Testis (tissue), 3 donors: Measurements from ENCODE around the gene SRGAP2B. TPM values are rescaled to one million over a fixed set of nuclear protein-coding genes. Genes with fewer than 3 reads are reported as not detected.
"Not testable (repeated sequence)": the region's sequence is repeated elsewhere in the genome, so short reads cannot be mapped to it uniquely, and the experiment has no call there.

ENCODE experiments used
- DNase-seq: peaks from one replicate; pipeline ENCODE4 v3.0.0-alpha.2; 2019
- H3K27ac ChIP-seq, 2 donors: fragments of 200-600 bp; sonication (generic); one replicate each; pipeline ENCODE4 v1.5.1; 2019
- H3K27me3 ChIP-seq: fragments of 200-600 bp; sonication (generic); one replicate; pipeline ENCODE4 v1.5.1; 2019
- H3K36me3 ChIP-seq: fragments of 200-600 bp; sonication (generic); one replicate; pipeline ENCODE4 v1.5.1; 2017; ENCODE audit warnings: low read depth; ENCODE audit errors: missing control alignments
- H3K4me1 ChIP-seq: fragments of 200-600 bp; sonication (generic); one replicate; pipeline ENCODE4 v1.5.1; 2019
- H3K4me3 ChIP-seq, 2 donors: fragments of 200-600 bp; sonication (generic); one replicate each; pipeline ENCODE4 v1.5.1; 2017 to 2019
- H3K9me3 ChIP-seq: fragments of 200-600 bp; sonication (generic); one replicate; pipeline ENCODE4 v1.5.1; 2017
- WGBS, 2 donors: methylation state at CpG; one replicate each; pipeline ENCODE4 v1.1.5; 2018; 5-methylcytosine and 5-hydroxymethylcytosine counted together
- intact Hi-C: fragments of 100-400 bp; cut with DNase I; formaldehyde crosslinking; loops from one replicate; pipeline ENCODE4 v1.15.1; 2023; ENCODE audit warnings: low total_unique reads
- polyA plus RNA-seq: library from polyadenylated mRNA; stranded (reverse); fragments of 350-450 nt; fragmentation: Illumina TruSeq; extraction: RNeasy Lipid Tissue Mini Kit (QIAGEN cat#74804); gene quantifications from one replicate; pipeline ENCODE4 v1.2.3, GENCODE V29; 2014; ENCODE audit warnings: low read depth, low replicate concordance; ENCODE audit not compliant: insufficient read depth
- total RNA-seq, 2 donors: library from RNA; depleted of rRNA; stranded (reverse); fragments of >200 nt; gene quantifications; one replicate each; pipeline ENCODE4 v1.2.3, GENCODE V29; 2016

Gene SRGAP2B
- total and polyA plus RNA-seq, 3 donors from 2014 or later = 9.8 to 12.9 (median 11.7) TPM

DNA sequence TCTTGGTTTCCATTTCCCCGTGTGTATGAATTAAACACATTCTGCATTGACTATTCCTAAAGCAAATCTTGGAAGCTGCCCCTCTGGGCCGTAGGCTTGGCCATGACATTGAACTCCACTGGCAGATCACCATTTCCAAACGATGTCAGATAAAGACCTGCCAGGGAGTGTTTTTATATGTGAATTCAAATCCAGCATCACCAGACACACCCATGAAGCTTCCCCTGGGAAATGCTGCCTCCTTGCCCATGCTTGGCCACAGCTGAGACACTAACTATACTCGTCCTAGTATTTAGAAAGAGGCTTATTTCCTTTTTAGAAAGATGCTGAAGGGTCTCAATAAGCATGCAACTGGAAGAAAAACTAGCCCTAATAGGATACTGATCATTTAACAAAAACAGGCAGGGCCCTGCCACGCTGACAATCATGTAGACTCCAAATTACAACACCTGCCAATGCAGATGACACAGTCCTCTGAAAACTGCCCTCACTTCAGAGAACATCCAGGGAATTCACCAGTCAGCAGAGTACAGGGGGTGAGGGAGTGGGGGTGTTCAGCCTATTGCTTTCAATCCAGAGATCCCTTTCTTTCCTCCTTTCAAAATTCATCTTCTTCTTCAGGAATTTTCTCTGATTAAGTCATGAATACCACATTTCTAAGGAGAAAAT is 94.9 kb downstream of the SRGAP2B start:
- H3K4me3 ChIP-seq, H3K36me3 ChIP-seq, H3K27me3 ChIP-seq, H3K4me1 ChIP-seq, H3K27ac ChIP-seq, intact Hi-C loops, DNase-seq, H3K9me3 ChIP-seq: not testable (repeated sequence)
- WGBS, 2 donors = no CpG with 5 or more reads among the region's 5 CpGs

DNA sequence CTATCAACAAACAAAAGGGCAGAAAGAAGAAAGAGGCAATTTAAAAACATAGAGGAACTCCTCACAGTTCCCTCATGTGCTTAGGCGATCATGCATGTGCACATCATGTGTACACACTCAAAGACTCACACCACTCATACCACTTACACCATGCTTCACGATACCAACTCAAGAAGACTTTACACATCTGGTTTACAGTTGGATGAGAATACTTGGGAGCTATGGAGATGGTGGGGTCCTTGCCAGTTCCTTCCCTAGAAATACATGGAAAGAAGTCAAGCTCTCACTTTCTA is 96.2 kb downstream of the SRGAP2B start:
- H3K4me1 ChIP-seq, DNase-seq, H3K27ac ChIP-seq, H3K36me3 ChIP-seq, H3K27me3 ChIP-seq, H3K4me3 ChIP-seq, intact Hi-C loops, H3K9me3 ChIP-seq: not testable (repeated sequence)
- WGBS, 2 donors = 100% methylated on average over 1 to 2 of the region's 2 CpGs

DNA sequence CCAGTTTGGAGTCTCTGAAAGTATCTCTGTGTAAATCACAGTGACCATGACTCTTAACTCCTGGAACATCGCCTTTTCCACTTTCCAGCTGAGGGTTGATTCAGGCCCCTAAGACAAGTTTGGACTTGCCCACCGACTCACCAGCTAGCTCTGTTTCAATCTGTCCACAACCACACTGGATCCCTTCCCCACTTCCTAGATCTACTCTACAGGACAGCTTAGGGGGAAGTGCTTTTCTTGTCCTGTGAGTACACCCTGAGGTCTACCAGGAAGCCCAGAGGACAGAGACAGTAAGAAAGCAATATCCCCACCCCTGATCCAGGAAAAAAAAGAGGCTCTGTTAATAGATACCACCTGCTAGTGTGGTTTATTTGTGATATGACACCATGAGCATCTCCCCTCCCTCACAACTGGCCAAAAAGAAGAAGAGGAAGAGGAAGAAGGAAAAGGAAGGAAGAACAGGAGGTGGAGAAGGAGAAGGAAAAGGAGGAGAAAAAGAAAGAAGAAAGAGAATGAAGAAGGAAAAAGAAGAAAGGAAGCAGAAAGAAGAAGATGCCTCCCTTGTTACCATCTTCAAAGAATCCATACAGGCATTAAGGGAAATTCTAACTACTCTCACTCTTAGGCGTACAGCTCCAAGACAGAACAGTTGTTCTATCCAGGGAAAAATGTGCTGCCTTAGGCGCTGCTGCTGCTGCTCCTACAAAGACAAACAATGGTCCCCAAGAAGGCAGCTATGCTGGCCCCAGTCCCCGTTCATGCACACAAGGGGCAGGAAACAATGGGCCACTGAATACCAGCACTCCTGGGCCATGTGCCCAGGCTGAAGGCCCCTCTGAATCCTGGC is 96.8 kb downstream of the SRGAP2B start:
- 82 to 93% methylated on average over 2 to 3 of the region's 5 CpGs for WGBS, 2 donors
- H3K4me3 ChIP-seq, DNase-seq, intact Hi-C loops, H3K27ac ChIP-seq, H3K27me3 ChIP-seq, H3K36me3 ChIP-seq, H3K9me3 ChIP-seq, H3K4me1 ChIP-seq: not testable (repeated sequence)

DNA sequence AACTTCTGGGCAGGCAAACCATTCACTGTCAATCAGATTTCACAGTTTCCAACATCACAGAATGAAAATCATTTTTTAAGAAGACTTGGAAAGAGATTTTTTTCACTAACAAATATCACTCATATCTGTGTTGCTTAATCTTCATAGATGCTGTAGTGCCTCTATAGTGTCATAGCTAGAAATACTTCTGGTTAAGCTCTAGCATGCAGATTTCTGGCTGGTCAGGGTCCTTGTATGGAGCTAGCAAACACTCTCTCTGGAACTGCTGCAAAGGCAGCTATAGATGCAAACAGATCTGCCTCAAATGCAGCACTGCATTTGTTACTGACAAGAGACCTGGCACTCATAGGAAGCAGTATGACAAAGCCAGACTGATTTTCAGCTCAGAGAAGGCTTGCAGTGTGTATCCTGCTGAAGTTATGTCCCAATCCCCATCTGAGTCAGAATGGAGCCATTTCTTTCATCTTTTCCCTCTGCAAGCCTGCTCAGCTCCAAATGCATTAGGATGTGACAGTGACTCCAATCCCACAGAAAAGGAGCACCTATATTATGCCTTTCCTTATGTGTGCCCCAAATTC is 99.2 kb downstream of the SRGAP2B start:
- H3K27me3 ChIP-seq, H3K36me3 ChIP-seq, DNase-seq, intact Hi-C loops, H3K27ac ChIP-seq, H3K4me1 ChIP-seq, H3K9me3 ChIP-seq, H3K4me3 ChIP-seq: not testable (repeated sequence)

GRCh38 chr1:144992915-144993314 is 102.2 kb downstream of the SRGAP2B start:
- H3K4me3 ChIP-seq, DNase-seq, H3K27me3 ChIP-seq, H3K4me1 ChIP-seq, H3K9me3 ChIP-seq, H3K27ac ChIP-seq, intact Hi-C loops, H3K36me3 ChIP-seq: not testable (repeated sequence)
- 80% methylated on average over 1 of the region's 1 CpG; no CpG with 5 or more reads in 1 of the 2 donors for WGBS, 2 donors

GRCh38 chr1:144990611-144991010 is 104.5 kb downstream of the SRGAP2B start:
- H3K27me3 ChIP-seq, H3K4me3 ChIP-seq, H3K36me3 ChIP-seq, H3K27ac ChIP-seq, H3K9me3 ChIP-seq, DNase-seq, H3K4me1 ChIP-seq, intact Hi-C loops: not testable (repeated sequence)
- WGBS, 2 donors = no CpG with 5 or more reads among the region's 29 CpGs

GRCh38 chr1:144987131-144987530 is 108.0 kb downstream of the SRGAP2B start:
- H3K4me1 ChIP-seq, H3K4me3 ChIP-seq, H3K9me3 ChIP-seq, H3K36me3 ChIP-seq, intact Hi-C loops, H3K27ac ChIP-seq, H3K27me3 ChIP-seq, DNase-seq: not testable (repeated sequence)
- no CpG with 5 or more reads among the region's 2 CpGs for WGBS, 2 donors

DNA sequence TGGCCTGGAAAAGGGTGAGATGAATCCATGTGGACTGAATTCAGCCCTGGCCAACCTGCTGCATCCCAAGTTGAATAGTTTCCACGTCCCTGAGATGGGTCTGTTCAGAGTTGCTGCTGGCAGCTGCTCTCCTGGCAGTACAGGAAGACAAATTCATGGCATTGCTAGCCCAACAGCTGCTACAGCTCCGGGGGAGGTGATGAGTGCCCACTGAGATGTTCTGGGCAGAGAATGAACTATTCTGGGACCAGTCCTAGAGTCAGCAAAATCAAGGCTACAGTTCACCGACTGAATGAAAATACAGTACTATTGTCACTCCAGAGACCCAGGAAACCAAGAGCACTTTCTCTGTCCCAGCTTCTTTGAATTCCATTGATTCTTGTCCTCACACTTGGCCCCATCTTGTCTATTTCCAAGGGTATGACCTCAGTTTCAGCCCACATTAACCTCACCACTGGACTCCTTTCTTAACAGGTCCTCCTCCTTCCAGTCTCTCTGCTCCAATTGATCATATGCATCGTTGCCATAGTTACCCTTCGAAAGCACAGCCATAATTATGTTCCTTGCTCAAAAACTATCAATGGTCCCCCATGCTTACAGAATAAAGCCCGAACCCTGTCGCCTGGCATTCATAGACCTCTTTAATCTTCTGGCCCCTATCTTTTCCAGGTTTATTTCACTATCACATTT is 108.8 kb downstream of the SRGAP2B start:
- H3K9me3 ChIP-seq, H3K4me1 ChIP-seq, intact Hi-C loops, H3K27me3 ChIP-seq, H3K36me3 ChIP-seq, H3K27ac ChIP-seq, H3K4me3 ChIP-seq, DNase-seq: not testable (repeated sequence)
- WGBS, 2 donors = 100% methylated on average over 1 to 2 of the region's 7 CpGs

- 77 to 79% methylated on average over 3 of the region's 7 CpGs for WGBS, 2 donors
- intact Hi-C loops, H3K27ac ChIP-seq, H3K4me1 ChIP-seq, H3K36me3 ChIP-seq, DNase-seq, H3K9me3 ChIP-seq, H3K27me3 ChIP-seq, H3K4me3 ChIP-seq: not testable (repeated sequence)
These were observed 109.5 kb downstream of the SRGAP2B start for GRCh38 chr1:144985550-144986170.

GRCh38 chr1:144982802-144983525 is 112.2 kb downstream of the SRGAP2B start:
- no CpG with 5 or more reads among the region's 6 CpGs for WGBS, 2 donors
- intact Hi-C loops, H3K4me3 ChIP-seq, H3K4me1 ChIP-seq, H3K9me3 ChIP-seq, H3K27ac ChIP-seq, H3K36me3 ChIP-seq, H3K27me3 ChIP-seq, DNase-seq: not testable (repeated sequence)

DNA sequence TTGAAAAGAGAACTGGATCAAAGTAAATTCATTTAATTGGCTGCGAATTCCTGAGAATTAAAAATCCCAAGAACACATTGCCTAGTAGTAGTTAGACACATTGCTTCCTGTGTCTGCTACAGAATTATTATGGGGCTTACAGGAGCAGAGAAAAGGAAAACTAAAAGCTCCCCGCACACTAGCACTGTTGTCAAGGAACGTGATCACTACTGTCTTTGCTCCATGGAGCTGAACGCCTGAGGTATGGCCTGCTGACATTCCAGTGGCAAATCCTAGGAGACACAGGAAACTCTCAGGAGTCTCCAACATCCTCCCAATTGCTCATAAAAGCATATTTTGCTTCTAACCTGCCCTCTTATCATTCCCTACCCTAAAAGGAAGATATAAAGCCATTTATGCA is 114.0 kb downstream of the SRGAP2B start:
- 67 to 88% methylated on average over 1 of the region's 4 CpGs for WGBS, 2 donors
- intact Hi-C loops, H3K27ac ChIP-seq, H3K36me3 ChIP-seq, H3K9me3 ChIP-seq, H3K27me3 ChIP-seq, DNase-seq, H3K4me3 ChIP-seq, H3K4me1 ChIP-seq: not testable (repeated sequence)
